Spinal cord (tissue), 10 donors: ENCODE measurements around the gene IFT80. TPM values are rescaled to one million over a fixed set of nuclear protein-coding genes. Genes with fewer than 3 reads are reported as not detected.
"Not testable (repeated sequence)": the region's sequence is repeated elsewhere in the genome, so short reads cannot be mapped to it uniquely, and the experiment has no call there.

Experiments used
- DNase-seq, 6 donors: peaks; one replicate each; pipeline versions ENCODE4 v3.0.0 to v3.0.0-alpha.2; 2013 to 2015; ENCODE audit warnings: low spot score in 6 of 6, low read depth in 4 of 6
- H3K27ac ChIP-seq: one replicate; pipeline ENCODE4 v1.5.1; 2013; ENCODE audit warnings: low read depth, low read length, control low read depth
- H3K27me3 ChIP-seq: one replicate; pipeline ENCODE4 v1.6.1; 2013; ENCODE audit warnings: low read length; ENCODE audit not compliant: control insufficient read depth, insufficient read depth
- H3K36me3 ChIP-seq: one replicate; pipeline ENCODE4 v1.6.1; 2013; ENCODE audit warnings: low read length; ENCODE audit not compliant: control insufficient read depth, insufficient read depth
- H3K4me1 ChIP-seq: one replicate; pipeline ENCODE4 v1.6.1; 2013; ENCODE audit warnings: low read length; ENCODE audit not compliant: control insufficient read depth, insufficient read depth
- H3K4me3 ChIP-seq: one replicate; pipeline ENCODE4 v1.5.1; 2013; ENCODE audit warnings: low read depth, low read length, control low read depth
- H3K9me3 ChIP-seq: one replicate; pipeline ENCODE4 v1.6.1; 2013; ENCODE audit warnings: low read length; ENCODE audit not compliant: control insufficient read depth, insufficient read depth
- WGBS: methylation state at CpG from one replicate; pipeline ENCODE4 v1.1.5; 2013; ENCODE audit warnings: missing lambda C conversion rate; ENCODE audit not compliant: insufficient coverage; 5-methylcytosine and 5-hydroxymethylcytosine counted together
- polyA plus RNA-seq, 2 donors: library from polyadenylated mRNA; unstranded; fragments of 120-200 nt; gene quantifications; one replicate each; pipeline ENCODE4 v1.2.1, GENCODE V29; 2013; ENCODE audit not compliant: insufficient read length in 2 of 2
- total RNA-seq, 2 donors: library from RNA; depleted of rRNA in 1 of 2; stranded (reverse); fragments of 120-200 nt in 1 of 2; fragments of >200 nt in 1 of 2; gene quantifications; one replicate each; pipeline versions ENCODE4 v1.2.3 to v1.2.4, GENCODE V29; 2013 to 2014
- donor health status: healthy.

Gene IFT80
- total and polyA plus RNA-seq, 4 donors, result 39.1 to 71.4 (median 49.5) TPM

DNA sequence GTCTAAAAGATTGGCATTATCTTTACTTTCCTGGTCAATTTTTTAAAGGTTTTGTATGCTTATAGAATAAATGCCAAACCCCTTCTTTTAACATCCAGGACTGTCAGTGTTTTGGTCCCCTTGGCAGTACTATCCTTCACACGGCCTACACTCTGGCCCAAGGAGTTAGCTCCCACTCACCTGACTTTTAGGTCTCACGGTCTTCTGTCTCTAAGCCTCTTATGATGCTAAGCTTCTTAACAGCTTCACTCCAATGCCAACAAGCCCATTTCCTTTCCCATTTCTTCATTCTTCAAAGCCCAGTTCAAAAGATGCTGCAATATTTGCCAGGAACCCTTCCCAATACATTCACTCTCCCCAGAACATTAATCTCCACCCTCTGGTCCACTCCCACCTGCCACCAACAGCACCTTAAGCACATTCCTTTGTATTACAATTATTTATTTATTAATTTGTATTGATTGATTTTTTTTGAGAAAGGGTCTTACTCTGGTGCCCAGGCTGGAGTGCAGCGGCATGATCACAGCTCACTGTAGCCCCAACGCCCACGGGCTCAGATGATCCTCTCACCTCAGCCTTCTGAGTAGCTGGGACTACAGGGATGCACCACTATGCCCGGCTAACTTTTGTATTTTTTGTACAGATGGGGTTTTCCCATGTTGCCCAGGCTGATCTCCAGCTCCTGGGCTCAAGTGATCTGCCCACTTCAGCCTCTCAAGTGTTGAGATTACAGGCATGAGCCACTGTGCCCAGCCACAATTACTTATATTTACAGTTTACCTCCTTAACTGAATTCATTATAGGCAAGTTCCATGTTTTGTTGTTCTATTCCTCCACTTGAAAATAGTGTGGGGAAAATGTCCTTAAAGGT lies 27.8 kb downstream of the IFT80 start:
- Histone ChIP-seq H3K9me3 (no peaks in the 10 kb centered on the region), H3K27ac (no peak overlapping the region), H3K4me3 (no peak overlapping the region), H3K36me3 (peaks cover 11% of the 10 kb centered on the region), H3K4me1 (no peaks in the 10 kb centered on the region), H3K27me3 (no peaks in the 10 kb centered on the region)
- WGBS, result 97% methylated on average over 6 of the region's 6 CpGs
- DNase-seq, result no peak

DNA sequence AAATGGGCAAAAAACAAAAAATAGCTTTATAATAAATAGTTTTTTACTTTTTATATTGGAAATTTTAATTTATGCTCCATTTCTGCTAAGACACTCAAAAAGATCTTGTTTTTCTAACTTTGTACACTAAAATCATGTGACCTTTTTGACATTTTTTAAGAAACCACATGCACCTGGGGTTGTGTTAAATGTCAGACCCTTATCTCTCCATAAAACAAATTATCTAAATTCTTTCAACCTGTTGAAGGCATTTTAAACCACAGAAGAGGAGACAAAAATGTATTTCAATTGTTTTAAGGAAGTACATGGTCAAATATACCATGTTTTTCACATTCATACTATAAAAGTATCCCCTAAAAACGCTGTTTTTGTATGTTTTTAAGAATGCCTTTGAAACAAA lies 29.2 kb downstream of the IFT80 start:
- H3K36me3 ChIP-seq, result peaks cover 11% of the 10 kb centered on the region
- H3K9me3 ChIP-seq, result no peaks in the 10 kb centered on the region
- DNase-seq, result no peak
- no CpG with 5 or more reads among the region's 1 CpG for WGBS
- H3K27ac ChIP-seq, result no peak overlapping the region
- H3K27me3 ChIP-seq, result no peaks in the 10 kb centered on the region
- H3K4me3 ChIP-seq, result no peak overlapping the region
- no peaks in the 10 kb centered on the region for H3K4me1 ChIP-seq

GRCh38 chr3:160368804-160369203 lies 30.2 kb downstream of the IFT80 start:
- WGBS, result no CpG with 5 or more reads among the region's 2 CpGs
- Histone ChIP-seq H3K27me3 (no peaks in the 10 kb centered on the region), H3K4me3 (no peak overlapping the region), H3K4me1 (no peaks in the 10 kb centered on the region), H3K9me3 (no peaks in the 10 kb centered on the region), H3K27ac (no peak overlapping the region), H3K36me3 (peaks cover 6% of the 10 kb centered on the region)
- no peak for DNase-seq

GRCh38 chr3:160365869-160366522 lies 33.0 kb downstream of the IFT80 start:
- WGBS, result no CpG with 5 or more reads among the region's 1 CpG
- peaks cover under 1% of the 10 kb centered on the region for H3K36me3 ChIP-seq
- H3K9me3 ChIP-seq, result no peaks in the 10 kb centered on the region
- H3K27me3 ChIP-seq, result no peaks in the 10 kb centered on the region
- no peak overlapping the region for H3K4me3 ChIP-seq
- no peaks in the 10 kb centered on the region for H3K4me1 ChIP-seq
- no peak overlapping the region for H3K27ac ChIP-seq
- no peak for DNase-seq

DNA sequence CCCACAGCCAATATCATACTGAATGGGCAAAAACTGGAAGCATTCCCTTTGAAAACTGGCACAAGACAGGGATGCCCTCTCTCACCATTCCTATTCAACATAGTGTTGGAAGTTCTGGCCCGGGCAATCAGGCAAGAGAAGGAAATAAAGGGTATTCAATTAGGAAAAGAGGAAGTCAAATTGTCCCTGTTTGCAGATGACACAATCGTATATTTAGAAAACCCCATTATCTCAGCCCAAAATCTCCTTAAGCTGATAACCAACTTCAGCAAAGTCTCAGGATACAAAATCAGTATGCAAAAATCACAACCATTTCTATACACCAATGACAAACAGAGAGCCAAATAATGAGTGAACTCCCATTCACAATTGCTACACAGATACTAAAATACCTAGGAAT lies 36.1 kb downstream of the IFT80 start:
- not testable (repeated sequence) for H3K27me3 ChIP-seq, DNase-seq, H3K9me3 ChIP-seq, H3K4me1 ChIP-seq, H3K27ac ChIP-seq, H3K4me3 ChIP-seq, H3K36me3 ChIP-seq
- no CpG with 5 or more reads among the region's 2 CpGs for WGBS

- WGBS, result no CpG with 5 or more reads among the region's 4 CpGs
Observed at GRCh38 chr3:160355826-160356225, 43.2 kb downstream of the IFT80 start.

DNA sequence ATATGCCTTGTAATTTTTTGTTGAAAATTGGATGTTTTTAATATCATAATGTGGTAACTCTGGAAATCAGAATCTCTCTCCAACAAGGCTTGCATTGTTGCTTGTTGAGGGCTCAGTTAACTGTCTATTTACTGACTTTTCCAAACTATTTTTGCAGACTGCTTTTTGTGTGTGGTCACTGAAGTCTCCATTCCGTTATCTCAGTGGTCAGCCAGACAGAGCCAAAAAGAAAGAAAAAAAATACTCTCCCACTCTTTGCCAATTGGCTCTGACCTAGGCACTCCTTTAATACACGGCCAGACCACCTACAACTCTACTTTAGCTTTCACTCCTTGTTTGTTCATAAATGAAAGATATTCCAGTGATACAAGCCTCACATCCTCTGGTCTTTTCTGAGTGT lies 52.5 kb downstream of the IFT80 start:
- Histone ChIP-seq H3K36me3 (no peaks in the 10 kb centered on the region), H3K27me3 (no peaks in the 10 kb centered on the region), H3K27ac (no peak overlapping the region), H3K9me3 (no peaks in the 10 kb centered on the region), H3K4me3 (no peak overlapping the region), H3K4me1 (no peaks in the 10 kb centered on the region)
- DNase-seq, result no peak
- WGBS, result no CpG with 5 or more reads among the region's 2 CpGs

More at GRCh38 chr3:160355826-160356225, 43.2 kb downstream of the IFT80 start:
- H3K4me1 ChIP-seq, result no peaks in the 10 kb centered on the region
- H3K4me3 ChIP-seq, result no peak overlapping the region
- no peaks in the 10 kb centered on the region for H3K27me3 ChIP-seq
- H3K36me3 ChIP-seq, result peaks cover 6% of the 10 kb centered on the region
- no peak overlapping the region for H3K27ac ChIP-seq
- H3K9me3 ChIP-seq, result no peaks in the 10 kb centered on the region
- DNase-seq, result peak in 1 of 6 donors; percentile 8

DNA sequence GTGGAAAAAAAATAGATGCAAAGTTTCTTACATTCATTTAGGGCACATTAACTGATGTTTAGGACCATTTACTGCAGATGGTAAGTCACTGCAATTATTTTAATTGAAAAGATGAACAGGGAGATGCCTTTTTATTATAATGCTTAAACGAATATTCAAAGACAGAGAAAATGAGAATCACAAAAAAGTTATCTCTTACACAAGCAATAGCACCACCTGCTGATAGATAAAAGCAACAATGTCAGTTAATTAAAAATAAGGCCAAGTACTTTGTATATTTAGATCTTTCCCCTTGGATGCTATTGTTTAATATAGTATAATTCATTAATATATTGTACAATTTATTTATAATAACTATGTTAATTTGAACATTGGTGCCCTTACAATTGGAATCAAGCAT lies 55.9 kb downstream of the IFT80 start:
- Histone ChIP-seq H3K36me3 (peaks cover 4% of the 10 kb centered on the region), H3K27ac (no peak overlapping the region), H3K4me1 (no peaks in the 10 kb centered on the region), H3K27me3 (no peaks in the 10 kb centered on the region), H3K9me3 (no peaks in the 10 kb centered on the region), H3K4me3 (no peak overlapping the region)
- DNase-seq, result peak in 3 of 6 donors; percentile 11 to 68 (median 38)
- no CpG with 5 or more reads among the region's 1 CpG for WGBS

- H3K9me3 ChIP-seq, result no peaks in the 10 kb centered on the region
- H3K4me3 ChIP-seq, result no peak overlapping the region
- no peak for DNase-seq
- H3K27me3 ChIP-seq, result no peaks in the 10 kb centered on the region
- WGBS, result 92% methylated on average over 2 of the region's 2 CpGs
- H3K27ac ChIP-seq, result no peak overlapping the region
- peaks cover 5% of the 10 kb centered on the region for H3K36me3 ChIP-seq
- no peaks in the 10 kb centered on the region for H3K4me1 ChIP-seq
Observed at GRCh38 chr3:160340351-160340750, 58.7 kb downstream of the IFT80 start.
